Fibroblast of villous mesenchyme (primary cell): Measurements from ENCODE around the gene HCFC1. TPM values are rescaled to one million over a fixed set of nuclear protein-coding genes. Genes with fewer than 3 reads are reported as not detected.

Source experiments
- DNase-seq: peaks from one replicate; pipeline ENCODE4 v3.0.0-alpha.2; 2010; ENCODE audit warnings: low read depth
- H3K4me3 ChIP-seq: 2 replicates; pipeline ENCODE4 v1.5.1; 2011; ENCODE audit warnings: low read depth, mild to moderate bottlenecking, low read length
- total RNA-seq: library from RNA; depleted of rRNA; stranded (reverse); fragments of >200 nt; gene quantifications from 2 replicates; pipeline ENCODE4 v1.2.3, GENCODE V29; 2012
- TF ChIP-seq, protein P1 (sequence below): IDR thresholded peaks from 2 replicates; pipeline ENCODE4 v1.5.1; 2012; ENCODE audit warnings: low read depth, mild to moderate bottlenecking, low read length; ENCODE audit not compliant: insufficient read depth

HCFC1 gene
- total RNA-seq, 1 donor, result 28.1 TPM

- TF ChIP-seq, protein P1, sequence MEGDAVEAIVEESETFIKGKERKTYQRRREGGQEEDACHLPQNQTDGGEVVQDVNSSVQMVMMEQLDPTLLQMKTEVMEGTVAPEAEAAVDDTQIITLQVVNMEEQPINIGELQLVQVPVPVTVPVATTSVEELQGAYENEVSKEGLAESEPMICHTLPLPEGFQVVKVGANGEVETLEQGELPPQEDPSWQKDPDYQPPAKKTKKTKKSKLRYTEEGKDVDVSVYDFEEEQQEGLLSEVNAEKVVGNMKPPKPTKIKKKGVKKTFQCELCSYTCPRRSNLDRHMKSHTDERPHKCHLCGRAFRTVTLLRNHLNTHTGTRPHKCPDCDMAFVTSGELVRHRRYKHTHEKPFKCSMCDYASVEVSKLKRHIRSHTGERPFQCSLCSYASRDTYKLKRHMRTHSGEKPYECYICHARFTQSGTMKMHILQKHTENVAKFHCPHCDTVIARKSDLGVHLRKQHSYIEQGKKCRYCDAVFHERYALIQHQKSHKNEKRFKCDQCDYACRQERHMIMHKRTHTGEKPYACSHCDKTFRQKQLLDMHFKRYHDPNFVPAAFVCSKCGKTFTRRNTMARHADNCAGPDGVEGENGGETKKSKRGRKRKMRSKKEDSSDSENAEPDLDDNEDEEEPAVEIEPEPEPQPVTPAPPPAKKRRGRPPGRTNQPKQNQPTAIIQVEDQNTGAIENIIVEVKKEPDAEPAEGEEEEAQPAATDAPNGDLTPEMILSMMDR, result no peak
- no peak for DNase-seq
- H3K4me3 ChIP-seq, result no peak overlapping the region
Observed at GRCh38 chrX:153932220-153932915, 39.2 kb downstream of the HCFC1 start.

GRCh38 chrX:153931748-153932147, 39.9 kb downstream of the HCFC1 start:
- DNase-seq, result no peak
- TF ChIP-seq, protein P1, result no peak
- H3K4me3 ChIP-seq, result no peak overlapping the region

GRCh38 chrX:153931151-153931550, 40.5 kb downstream of the HCFC1 start:
- no peak for DNase-seq
- TF ChIP-seq, protein P1, result no peak
- H3K4me3 ChIP-seq, result no peak overlapping the region

- no peak overlapping the region for H3K4me3 ChIP-seq
- TF ChIP-seq, protein P1, result no peak
- no peak for DNase-seq
Observed at GRCh38 chrX:153930011-153930910, 41.4 kb downstream of the HCFC1 start.

- TF ChIP-seq, protein P1, result no peak
- no peak for DNase-seq
- H3K4me3 ChIP-seq, result no peak overlapping the region
Observed at GRCh38 chrX:153929576-153929975, 42.0 kb downstream of the HCFC1 start.

DNA sequence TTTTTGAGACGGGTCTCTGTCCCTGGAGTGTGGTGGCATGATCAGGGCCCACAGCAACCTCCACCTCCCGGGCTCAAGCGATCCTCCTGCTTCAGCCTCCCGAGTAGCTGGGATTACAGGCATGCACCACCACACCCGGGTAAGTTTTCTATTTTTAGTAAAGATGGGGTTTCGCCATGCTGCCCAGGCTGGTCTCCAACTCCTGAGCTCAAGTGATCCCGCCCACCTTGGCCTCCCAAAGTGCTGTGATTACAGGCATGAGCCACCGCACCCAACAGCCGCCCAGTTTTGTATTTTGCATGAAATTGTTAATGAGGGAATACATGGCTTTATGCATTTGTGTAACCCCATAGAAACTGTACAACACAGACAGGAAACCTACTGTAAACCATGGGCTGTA, 42.8 kb downstream of the HCFC1 start:
- TF ChIP-seq, protein P1, result no peak
- H3K4me3 ChIP-seq, result no peak overlapping the region
- DNase-seq, result no peak
